T-cell (primary cell): ENCODE measurements around the gene CD300LG. TPM values are rescaled to one million over a fixed set of nuclear protein-coding genes. Genes with fewer than 3 reads are reported as not detected.
A peak's percentile ranks its signal among the peaks of the same experiment; 100 is the strongest.

Source experiments
- ATAC-seq, 4 experiments: fragments of 200-7000 bp in 3 of 4; fragments of 150-1000 bp in 1 of 4; cut with Tn5 transposase; replicated peaks in 1 of 4; 1 replicate in 3 of 4; 2 replicates in 1 of 4; pipeline ENCODE4 v1.10.0; 2021; ENCODE audit warnings: moderate library complexity in 3 of 4, mild to moderate bottlenecking in 2 of 4, moderate number of reproducible peaks in 1 of 4
- CTCF ChIA-PET, 2 donors: fragments of 300-600 bp; sonication (Branson Sonifier 250); formaldehyde crosslinking; loops; one replicate each; lab custom pipeline; 2022; ENCODE audit warnings: antibody characterized with exemption in 2 of 2; lab: Charles Lee
- POLR2A ChIA-PET, 2 donors: fragments of 300-600 bp; sonication (Branson Sonifier 250); formaldehyde crosslinking; loops; one replicate each; lab custom pipeline; 2022; ENCODE audit warnings: antibody characterized with exemption in 2 of 2; lab: Charles Lee
- DNase-seq, 35 experiments: peaks; one replicate each; pipeline versions ENCODE4 v3.0.0 to v3.0.0-alpha.2; 2013 to 2023
- H3K27ac ChIP-seq: one replicate; pipeline ENCODE4 v1.5.1; 2013; ENCODE audit warnings: low read length
- H3K27me3 ChIP-seq, 2 experiments: replicated peaks in 1 of 2; 1 replicate in 1 of 2; 2 replicates in 1 of 2; pipeline versions ENCODE4 v1.6.1 to v1.7.0; 2013; ENCODE audit warnings: low read length in 1 of 2, mixed read lengths in 1 of 2; ENCODE audit not compliant: control insufficient read depth in 2 of 2, insufficient read depth in 2 of 2; ENCODE audit errors: extremely low read depth in 1 of 2
- H3K36me3 ChIP-seq, 2 donors: 1 replicate in 1 of 2; 2 replicates in 1 of 2; pipeline versions ENCODE4 v1.6.1 to v1.7.0; 2013; ENCODE audit warnings: low read length in 1 of 2; ENCODE audit not compliant: control insufficient read depth in 2 of 2, insufficient read depth in 1 of 2; ENCODE audit errors: extremely low read depth in 1 of 2
- H3K4me1 ChIP-seq, 2 experiments: 1 replicate in 1 of 2; 2 replicates in 1 of 2; pipeline versions ENCODE4 v1.6.1 to v1.7.0; 2013; ENCODE audit warnings: low read length in 2 of 2, mixed read lengths in 1 of 2; ENCODE audit not compliant: insufficient read depth in 2 of 2, control insufficient read depth in 1 of 2; ENCODE audit errors: extremely low read depth in 1 of 2
- H3K4me3 ChIP-seq, 2 donors: 1 replicate in 1 of 2; 2 replicates in 1 of 2; pipeline versions ENCODE4 v1.5.1 to v1.7.0; 2013; ENCODE audit warnings: mild to moderate bottlenecking in 2 of 2, low read length in 1 of 2, moderate library complexity in 1 of 2; ENCODE audit not compliant: control insufficient read depth in 1 of 2; ENCODE audit errors: extremely low read depth in 1 of 2
- H3K9me3 ChIP-seq: 2 replicates; pipeline ENCODE4 v1.7.0; 2013
- H3K27ac Mint-ChIP-seq, 2 donors: one replicate each; pipeline ENCODE4 v1.8.0; 2020 to 2021; ENCODE audit warnings: mild to moderate bottlenecking in 2 of 2, mixed read lengths in 2 of 2
- H3K27me3 Mint-ChIP-seq, 2 donors: one replicate each; pipeline ENCODE4 v1.8.0; 2021 to 2022; ENCODE audit warnings: mixed read lengths in 2 of 2
- H3K36me3 Mint-ChIP-seq: one replicate; pipeline ENCODE4 v1.8.0; 2021; ENCODE audit warnings: mixed read lengths
- H3K4me1 Mint-ChIP-seq, 3 donors: one replicate each; pipeline ENCODE4 v1.8.0; 2020 to 2022; ENCODE audit warnings: mixed read lengths in 3 of 3, mild to moderate bottlenecking in 1 of 3
- H3K4me3 Mint-ChIP-seq, 3 donors: one replicate each; pipeline ENCODE4 v1.8.0; 2020 to 2022; ENCODE audit warnings: mild to moderate bottlenecking in 3 of 3, mixed read lengths in 3 of 3, moderate library complexity in 3 of 3
- H3K9me3 Mint-ChIP-seq, 3 donors: one replicate each; pipeline ENCODE4 v1.8.0; 2020 to 2022; ENCODE audit warnings: mixed read lengths in 3 of 3
- WGBS: methylation state at CpG from one replicate; pipeline ENCODE4 v1.1.5; 2013; ENCODE audit warnings: missing lambda C conversion rate; ENCODE audit not compliant: insufficient coverage; 5-methylcytosine and 5-hydroxymethylcytosine counted together
- total RNA-seq, 35 experiments: library from RNA in 6 of 35; stranded (reverse) in 6 of 35; fragments of 120-200 nt in 1 of 35; gene quantifications; one replicate each; pipeline versions ENCODE4 v1.2.1 to v1.2.4 and lab custom pipeline; 2013 to 2026

The CD300LG gene
- total RNA-seq, 5 donors from 2014 or later (not counting 1 experiment from before 2014, with no cell fraction given), result not detected

GRCh38 chr17:43844241-43844640 is 2.7 kb upstream of the CD300LG start:
- H3K27ac Mint-ChIP-seq, result no peak overlapping the region
- DNase-seq (no peak), ATAC-seq (no peak)
- no peak overlapping the region for H3K4me3 Mint-ChIP-seq
- Histone ChIP-seq H3K4me1 (no peaks in the 10 kb centered on the region), H3K36me3 (no peaks in the 10 kb centered on the region), H3K27ac (no peak overlapping the region), H3K9me3 (no peaks in the 10 kb centered on the region), H3K4me3 (no peak overlapping the region), H3K27me3 (peaks cover 0 to 34% of the 10 kb centered on the region in 2 experiments)
- POLR2A ChIA-PET, result no interaction called here
- H3K36me3 Mint-ChIP-seq, result no peaks in the 10 kb centered on the region
- H3K9me3 Mint-ChIP-seq, result no peaks in the 10 kb centered on the region
- no peaks in the 10 kb centered on the region for H3K4me1 Mint-ChIP-seq
- H3K27me3 Mint-ChIP-seq, result peaks cover 30 to 35% of the 10 kb centered on the region in 2 donors
- 57% methylated on average over 1 of the region's 5 CpGs for WGBS
- CTCF ChIA-PET, result no interaction called here

- Mint-ChIP-seq H3K27ac (no peak overlapping the region), H3K4me3 (no peak overlapping the region), H3K9me3 (no peaks in the 10 kb centered on the region), H3K4me1 (no peaks in the 10 kb centered on the region), H3K27me3 (peaks cover 29 to 32% of the 10 kb centered on the region in 2 donors), H3K36me3 (no peaks in the 10 kb centered on the region)
- Histone ChIP-seq H3K4me1 (no peaks in the 10 kb centered on the region), H3K27ac (no peak overlapping the region), H3K27me3 (peaks cover 0 to 38% of the 10 kb centered on the region in 2 experiments), H3K4me3 (no peak overlapping the region), H3K36me3 (no peaks in the 10 kb centered on the region), H3K9me3 (no peaks in the 10 kb centered on the region)
- CTCF ChIA-PET, result no interaction called here
- no peak for DNase-seq
- POLR2A ChIA-PET, result interaction anchor here in 1 of 2 donors (0.6 kb wide), 1 partner anchor 109 kb away, joined by 3 read pairs; no protein-coding TSS in a partner anchor
- no CpG with 5 or more reads among the region's 4 CpGs for WGBS
- ATAC-seq, result no peak
Observed at GRCh38 chr17:43845766-43846165, 1.2 kb upstream of the CD300LG start.

GRCh38 chr17:43846221-43846712 is 709 bp upstream of the CD300LG start:
- POLR2A ChIA-PET, result interaction anchor here in 1 of 2 donors (0.6 kb wide), 1 partner anchor 109 kb away, joined by 3 read pairs; no protein-coding TSS in a partner anchor
- no peaks in the 10 kb centered on the region for H3K9me3 Mint-ChIP-seq
- no peaks in the 10 kb centered on the region for H3K36me3 Mint-ChIP-seq
- Histone ChIP-seq H3K4me1 (no peaks in the 10 kb centered on the region), H3K4me3 (no peak overlapping the region), H3K9me3 (no peaks in the 10 kb centered on the region), H3K27me3 (peaks cover 0 to 38% of the 10 kb centered on the region in 2 experiments), H3K36me3 (no peaks in the 10 kb centered on the region), H3K27ac (no peak overlapping the region)
- CTCF ChIA-PET, result no interaction called here
- H3K4me1 Mint-ChIP-seq, result no peaks in the 10 kb centered on the region
- H3K27me3 Mint-ChIP-seq, result peaks cover 31% of the 10 kb centered on the region in 2 donors
- no peak overlapping the region for H3K27ac Mint-ChIP-seq
- 42% methylated on average over 4 of the region's 13 CpGs for WGBS
- DNase-seq (peak; percentile 34 to 77 (median 67)), ATAC-seq (peak; percentile 91 to 99 (median 98))
- no peak overlapping the region for H3K4me3 Mint-ChIP-seq

GRCh38 chr17:43848601-43849000 is 1.6 kb downstream of the CD300LG start:
- Mint-ChIP-seq H3K4me3 (no peak overlapping the region), H3K27me3 (peaks cover 33 to 40% of the 10 kb centered on the region in 2 donors), H3K4me1 (no peaks in the 10 kb centered on the region), H3K27ac (no peak overlapping the region), H3K36me3 (no peaks in the 10 kb centered on the region), H3K9me3 (no peaks in the 10 kb centered on the region)
- Histone ChIP-seq H3K9me3 (no peaks in the 10 kb centered on the region), H3K4me1 (no peaks in the 10 kb centered on the region), H3K27me3 (peaks cover 0 to 55% of the 10 kb centered on the region in 2 experiments), H3K27ac (no peak overlapping the region), H3K36me3 (no peaks in the 10 kb centered on the region), H3K4me3 (no peak overlapping the region)
- DNase-seq (no peak), ATAC-seq (no peak)
- ChIA-PET CTCF (no interaction called here), POLR2A (no interaction called here)
- 79% methylated on average over 5 of the region's 10 CpGs for WGBS

GRCh38 chr17:43849116-43849515 is 2.1 kb downstream of the CD300LG start:
- no peak overlapping the region for H3K4me3 ChIP-seq
- H3K27ac ChIP-seq, result no peak overlapping the region
- no peak overlapping the region for H3K27ac Mint-ChIP-seq
- POLR2A ChIA-PET, result no interaction called here
- CTCF ChIA-PET, result no interaction called here
- H3K9me3 Mint-ChIP-seq, result no peaks in the 10 kb centered on the region
- peaks cover 0 to 59% of the 10 kb centered on the region in 2 experiments for H3K27me3 ChIP-seq
- no peak overlapping the region for H3K4me3 Mint-ChIP-seq
- H3K27me3 Mint-ChIP-seq, result peaks cover 33 to 40% of the 10 kb centered on the region in 2 donors
- H3K36me3 Mint-ChIP-seq, result no peaks in the 10 kb centered on the region
- no peaks in the 10 kb centered on the region for H3K9me3 ChIP-seq
- no peaks in the 10 kb centered on the region for H3K4me1 Mint-ChIP-seq
- ATAC-seq, result no peak
- WGBS, result 85% methylated on average over 2 of the region's 8 CpGs
- no peaks in the 10 kb centered on the region for H3K36me3 ChIP-seq
- DNase-seq, result no peak
- H3K4me1 ChIP-seq, result no peaks in the 10 kb centered on the region

- no peak overlapping the region for H3K27ac ChIP-seq
- Mint-ChIP-seq H3K4me1 (no peaks in the 10 kb centered on the region), H3K9me3 (no peaks in the 10 kb centered on the region), H3K27me3 (peaks cover 28 to 29% of the 10 kb centered on the region in 2 donors), H3K27ac (no peak overlapping the region), H3K36me3 (no peaks in the 10 kb centered on the region), H3K4me3 (no peak overlapping the region)
- no peak overlapping the region for H3K4me3 ChIP-seq
- CTCF ChIA-PET, result no interaction called here
- no peaks in the 10 kb centered on the region for H3K36me3 ChIP-seq
- H3K27me3 ChIP-seq, result peaks cover 0 to 65% of the 10 kb centered on the region in 2 experiments
- H3K4me1 ChIP-seq, result no peaks in the 10 kb centered on the region
- H3K9me3 ChIP-seq, result no peaks in the 10 kb centered on the region
- POLR2A ChIA-PET, result no interaction called here
- DNase-seq (no peak), ATAC-seq (no peak)
- 88% methylated on average over 7 of the region's 8 CpGs for WGBS
Observed at GRCh38 chr17:43852571-43852970, 5.6 kb downstream of the CD300LG start.
